GM19452 (cell line): Measurements from ENCODE around the gene FBXW12.
"Not testable (repeated sequence)": the region's sequence is repeated elsewhere in the genome, so short reads cannot be mapped to it uniquely, and the experiment has no call there.

Source experiments
- ATAC-seq: cut with Tn5 transposase; IDR thresholded peaks from one replicate; pipeline ENCODE4 v1.9.1; 2021; ENCODE audit not compliant: unreplicated experiment

FBXW12 gene

GRCh38 chr3:48371651-48372376 lies at the start of gene FBXW12:
Gene FBXW12 (plus strand): TSS chr3:48372219. CDS start chr3:48372768, 549 bp downstream.
- ATAC-seq = no peak

- ATAC-seq = not testable (repeated sequence)
Measured at GRCh38 chr3:48331706-48332435, 40.1 kb upstream of the FBXW12 start.

GRCh38 chr3:48333346-48334245 lies 38.4 kb upstream of the FBXW12 start, which contains the start of gene SPINK8:
Gene SPINK8 (minus strand): TSS chr3:48333661. CDS start chr3:48328341, 5,320 bp downstream.
- ATAC-seq = not testable (repeated sequence)

- no peak for ATAC-seq
Measured at GRCh38 chr3:48334605-48335004, 37.4 kb upstream of the FBXW12 start.

- ATAC-seq = not testable (repeated sequence)
Measured at GRCh38 chr3:48335286-48335685, 36.7 kb upstream of the FBXW12 start.

- not testable (repeated sequence) for ATAC-seq
Measured at GRCh38 chr3:48337536-48337935, 34.5 kb upstream of the FBXW12 start.

- ATAC-seq = no peak
Measured at GRCh38 chr3:48338635-48339034, 33.4 kb upstream of the FBXW12 start.

- ATAC-seq = no peak
Measured at GRCh38 chr3:48343432-48343831, 28.6 kb upstream of the FBXW12 start.

GRCh38 chr3:48344867-48345507 lies 27.0 kb upstream of the FBXW12 start:
- ATAC-seq = no peak

- no peak for ATAC-seq
Measured at GRCh38 chr3:48345946-48346572, 26.0 kb upstream of the FBXW12 start.

GRCh38 chr3:48347500-48347899 lies 24.5 kb upstream of the FBXW12 start:
- no peak for ATAC-seq

- no peak for ATAC-seq
Measured at GRCh38 chr3:48352546-48352945, 19.5 kb upstream of the FBXW12 start.

- ATAC-seq = no peak
Measured at GRCh38 chr3:48353987-48354386, 18.0 kb upstream of the FBXW12 start.

- ATAC-seq = no peak
Measured at GRCh38 chr3:48356419-48356818, 15.6 kb upstream of the FBXW12 start.

GRCh38 chr3:48361928-48362327 lies 10.1 kb upstream of the FBXW12 start:
- no peak for ATAC-seq

- ATAC-seq = no peak
Measured at GRCh38 chr3:48364840-48365239, 7.2 kb upstream of the FBXW12 start.

GRCh38 chr3:48367201-48367600 lies 4.8 kb upstream of the FBXW12 start:
- no peak for ATAC-seq

GRCh38 chr3:48369693-48370332 lies 2.2 kb upstream of the FBXW12 start:
- ATAC-seq = no peak

- no peak for ATAC-seq
Measured at GRCh38 chr3:48370333-48370713, 1.7 kb upstream of the FBXW12 start.

GRCh38 chr3:48372377-48372770 lies 355 bp downstream of the FBXW12 start:
- ATAC-seq = no peak
